Measurements from ENCODE around the gene TMEM14A.

The TMEM14A gene, protein sequence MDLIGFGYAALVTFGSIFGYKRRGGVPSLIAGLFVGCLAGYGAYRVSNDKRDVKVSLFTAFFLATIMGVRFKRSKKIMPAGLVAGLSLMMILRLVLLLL

GRCh38 chr6:52670502-52671409 lies at the start of gene TMEM14A:
TSS of gene TMEM14A (plus strand) at chr6:52671113. CDS start at chr6:52677103, 5,990 bp downstream.
- peak; percentile 90 for DNase-seq (ENCODE audit: low read depth)
- TF ChIP-seq, protein P1, sequence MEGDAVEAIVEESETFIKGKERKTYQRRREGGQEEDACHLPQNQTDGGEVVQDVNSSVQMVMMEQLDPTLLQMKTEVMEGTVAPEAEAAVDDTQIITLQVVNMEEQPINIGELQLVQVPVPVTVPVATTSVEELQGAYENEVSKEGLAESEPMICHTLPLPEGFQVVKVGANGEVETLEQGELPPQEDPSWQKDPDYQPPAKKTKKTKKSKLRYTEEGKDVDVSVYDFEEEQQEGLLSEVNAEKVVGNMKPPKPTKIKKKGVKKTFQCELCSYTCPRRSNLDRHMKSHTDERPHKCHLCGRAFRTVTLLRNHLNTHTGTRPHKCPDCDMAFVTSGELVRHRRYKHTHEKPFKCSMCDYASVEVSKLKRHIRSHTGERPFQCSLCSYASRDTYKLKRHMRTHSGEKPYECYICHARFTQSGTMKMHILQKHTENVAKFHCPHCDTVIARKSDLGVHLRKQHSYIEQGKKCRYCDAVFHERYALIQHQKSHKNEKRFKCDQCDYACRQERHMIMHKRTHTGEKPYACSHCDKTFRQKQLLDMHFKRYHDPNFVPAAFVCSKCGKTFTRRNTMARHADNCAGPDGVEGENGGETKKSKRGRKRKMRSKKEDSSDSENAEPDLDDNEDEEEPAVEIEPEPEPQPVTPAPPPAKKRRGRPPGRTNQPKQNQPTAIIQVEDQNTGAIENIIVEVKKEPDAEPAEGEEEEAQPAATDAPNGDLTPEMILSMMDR (conservative IDR thresholded peaks at IDR 0.05; ENCODE audit: control insufficient read depth, insufficient read depth, low read depth, low read length) = no peak
- H3K4me3 ChIP-seq (ENCODE audit: control insufficient read depth, low read depth, low read length) = peak within 1 kb of the TSS; percentile 68

DNA sequence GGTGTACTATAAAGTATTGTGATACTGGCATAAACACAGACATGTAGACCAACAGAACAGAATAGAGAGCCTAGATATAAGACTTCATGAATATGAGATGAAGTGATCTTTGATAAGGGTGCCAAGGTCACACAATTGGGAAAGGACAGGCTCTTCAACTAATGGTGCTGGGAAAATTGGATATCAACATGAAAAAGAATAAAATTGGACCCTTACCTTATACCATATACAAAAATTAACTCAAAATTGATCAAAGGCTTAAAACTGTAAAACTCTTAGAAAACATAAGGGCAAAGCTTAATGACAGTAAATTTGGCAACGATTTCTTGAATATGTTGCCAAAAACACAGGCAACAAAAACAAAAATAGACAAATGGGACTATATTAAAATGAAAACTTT lies 49.3 kb upstream of the TMEM14A start:
- no peak overlapping the region for H3K4me3 ChIP-seq (ENCODE audit: control insufficient read depth, low read depth, low read length)
- TF ChIP-seq, protein P1 (conservative IDR thresholded peaks at IDR 0.05; ENCODE audit: control insufficient read depth, insufficient read depth, low read depth, low read length) = no peak
- no peak for DNase-seq (ENCODE audit: low read depth)

DNA sequence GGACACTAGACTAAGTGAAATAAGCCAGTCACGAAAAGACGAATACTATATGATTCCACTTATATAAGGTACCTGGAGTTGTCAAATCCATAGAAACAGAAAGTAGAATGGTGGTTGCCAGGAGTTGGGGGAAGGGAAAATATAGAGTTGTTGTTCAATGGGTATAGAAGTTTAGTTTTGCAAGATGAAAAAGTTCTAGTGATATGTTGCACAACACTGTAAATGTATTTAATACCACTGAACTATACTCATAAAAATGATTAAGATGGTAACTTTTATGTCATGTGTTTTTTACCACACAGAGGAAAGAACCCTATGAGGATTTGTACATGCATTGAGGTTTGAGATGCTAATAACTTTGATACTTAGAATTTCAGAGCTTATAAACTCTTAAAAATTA lies 48.1 kb upstream of the TMEM14A start:
- TF ChIP-seq, protein P1 (conservative IDR thresholded peaks at IDR 0.05; ENCODE audit: control insufficient read depth, insufficient read depth, low read depth, low read length) = no peak
- no peak overlapping the region for H3K4me3 ChIP-seq (ENCODE audit: control insufficient read depth, low read depth, low read length)
- DNase-seq (ENCODE audit: low read depth) = no peak

DNA sequence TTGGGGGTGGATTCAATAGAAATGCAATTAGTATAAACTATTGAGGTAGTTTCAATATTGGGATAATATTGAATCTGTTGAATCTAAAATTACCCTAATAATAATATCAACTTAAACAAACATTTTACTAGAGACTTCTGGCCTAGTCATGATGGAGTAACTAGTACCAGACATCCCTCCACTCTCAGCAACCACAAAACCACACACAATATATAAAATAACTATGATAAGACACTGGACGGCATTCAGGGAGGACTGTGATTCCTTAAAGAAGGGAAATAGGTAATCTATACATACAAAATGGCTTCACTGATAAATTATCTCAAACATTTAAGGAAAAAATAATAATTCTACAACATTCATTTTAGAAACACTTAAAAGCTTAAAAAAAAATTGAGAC lies 38.9 kb upstream of the TMEM14A start:
- TF ChIP-seq, protein P1 (conservative IDR thresholded peaks at IDR 0.05; ENCODE audit: control insufficient read depth, insufficient read depth, low read depth, low read length) = no peak
- no peak overlapping the region for H3K4me3 ChIP-seq (ENCODE audit: control insufficient read depth, low read depth, low read length)
- no peak for DNase-seq (ENCODE audit: low read depth)

DNA sequence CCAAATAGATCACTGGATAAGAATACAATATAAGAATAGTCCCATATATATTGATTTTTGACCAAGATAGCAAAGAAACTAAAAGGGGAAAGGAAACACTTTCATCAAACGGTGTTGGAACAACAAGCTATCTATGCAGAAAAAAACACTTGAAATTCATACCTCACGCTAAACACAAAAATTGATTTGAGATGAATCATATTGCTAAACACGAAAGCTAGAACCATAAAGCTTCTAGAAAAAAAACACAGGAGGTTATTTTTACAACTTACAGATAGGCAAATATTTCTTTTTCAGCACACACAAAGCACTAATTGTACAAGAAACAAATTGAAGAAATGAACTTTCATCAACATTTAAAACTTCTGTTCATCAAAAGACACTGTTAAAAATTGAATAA lies 36.7 kb upstream of the TMEM14A start:
- DNase-seq (ENCODE audit: low read depth) = no peak
- H3K4me3 ChIP-seq (ENCODE audit: control insufficient read depth, low read depth, low read length) = no peak overlapping the region
- TF ChIP-seq, protein P1 (conservative IDR thresholded peaks at IDR 0.05; ENCODE audit: control insufficient read depth, insufficient read depth, low read depth, low read length) = no peak

- DNase-seq (ENCODE audit: low read depth) = peak; percentile 25
- TF ChIP-seq, protein P1 (conservative IDR thresholded peaks at IDR 0.05; ENCODE audit: control insufficient read depth, insufficient read depth, low read depth, low read length) = no peak
These were observed 35.8 kb upstream of the TMEM14A start for GRCh38 chr6:52635049-52635577.

More at GRCh38 chr6:52635049-52635577, 35.8 kb upstream of the TMEM14A start:
- H3K4me3 ChIP-seq (ENCODE audit: control insufficient read depth, low read depth, low read length) = no peak overlapping the region
